HEK293T (cell line): ENCODE measurements around the gene MYL10.

Experiments
- BHLHE40 ChIP-seq: fragments of 450-650 bp; IDR thresholded peaks from 2 replicates; pipeline ENCODE4 v1.6.1; 2016; ENCODE audit warnings: mild to moderate bottlenecking, moderate library complexity, borderline replicate concordance
- CTBP1 ChIP-seq: fragments of 450-650 bp; IDR thresholded peaks from 2 replicates; pipeline ENCODE4 v1.6.1; 2016; ENCODE audit warnings: borderline replicate concordance
- ELF4 ChIP-seq: fragments of 450-650 bp; IDR thresholded peaks from 2 replicates; pipeline ENCODE4 v1.6.1; 2017; ENCODE audit warnings: antibody characterized with exemption
- FOXA1 ChIP-seq: fragments of 450-650 bp; IDR thresholded peaks from 2 replicates; pipeline ENCODE4 v1.6.1; 2016; ENCODE audit warnings: mild to moderate bottlenecking
- FOXK2 ChIP-seq: fragments of 450-650 bp; IDR thresholded peaks from 2 replicates; pipeline ENCODE4 v1.6.1; 2016; ENCODE audit warnings: mild to moderate bottlenecking
- FOXM1 ChIP-seq: fragments of 450-650 bp; IDR thresholded peaks from 2 replicates; pipeline ENCODE4 v1.6.1; 2017; ENCODE audit warnings: mild to moderate bottlenecking, borderline replicate concordance
- HDGF ChIP-seq: fragments of 450-650 bp; IDR thresholded peaks from 2 replicates; pipeline ENCODE4 v1.6.1; 2017; ENCODE audit warnings: antibody characterized with exemption, borderline replicate concordance
- L3MBTL2 ChIP-seq: fragments of 450-650 bp; conservative IDR thresholded peaks from 2 replicates; pipeline ENCODE4 v1.6.1; 2016; ENCODE audit warnings: mild to moderate bottlenecking
- LEF1 ChIP-seq: fragments of 450-650 bp; IDR thresholded peaks from 2 replicates; pipeline ENCODE4 v1.6.1; 2017; ENCODE audit warnings: mild to moderate bottlenecking, borderline replicate concordance
- PKNOX1 ChIP-seq: fragments of 450-650 bp; IDR thresholded peaks from 2 replicates; pipeline ENCODE4 v1.6.1; 2016
- SP1 ChIP-seq: fragments of 450-650 bp; IDR thresholded peaks from 2 replicates; pipeline ENCODE4 v1.6.1; 2017
- SUZ12 ChIP-seq: fragments of 450-650 bp; IDR thresholded peaks from 2 replicates; pipeline ENCODE4 v1.6.1; 2016; ENCODE audit warnings: mild to moderate bottlenecking
- TARDBP ChIP-seq: fragments of 450-650 bp; IDR thresholded peaks from 2 replicates; pipeline ENCODE4 v1.6.1; 2016
- ZNF384 ChIP-seq: fragments of 450-650 bp; IDR thresholded peaks from 2 replicates; pipeline ENCODE4 v1.6.1; 2016

GRCh38 chr7:101676956-101677355, 47.9 kb upstream of the MYL10 start:
- no peak for TF ChIP-seq ELF4
- no peak for TF ChIP-seq HDGF
- TF ChIP-seq TARDBP = no peak
- TF ChIP-seq SP1 = no peak
- no peak for TF ChIP-seq FOXM1
- no peak for TF ChIP-seq L3MBTL2
- TF ChIP-seq FOXA1 = no peak
- no peak for TF ChIP-seq SUZ12
- no peak for TF ChIP-seq PKNOX1
- TF ChIP-seq BHLHE40 = no peak
- TF ChIP-seq FOXK2 = no peak
- TF ChIP-seq ZNF384 = no peak
- TF ChIP-seq CTBP1 = no peak
- no peak for TF ChIP-seq LEF1
